AG09319 (cell line): ENCODE data around the gene PRKCG.

Source experiments
- DNase-seq: peaks from one replicate; pipeline ENCODE4 v3.0.0-alpha.2; 2010; ENCODE audit warnings: low read depth; ENCODE audit errors: extremely low read depth
- CTCF ChIP-seq: IDR thresholded peaks from 2 replicates; pipeline ENCODE4 v1.5.1; 2011; ENCODE audit warnings: low read depth, mild to moderate bottlenecking, inconsistent platforms, low read length, moderate library complexity

The PRKCG gene

DNA sequence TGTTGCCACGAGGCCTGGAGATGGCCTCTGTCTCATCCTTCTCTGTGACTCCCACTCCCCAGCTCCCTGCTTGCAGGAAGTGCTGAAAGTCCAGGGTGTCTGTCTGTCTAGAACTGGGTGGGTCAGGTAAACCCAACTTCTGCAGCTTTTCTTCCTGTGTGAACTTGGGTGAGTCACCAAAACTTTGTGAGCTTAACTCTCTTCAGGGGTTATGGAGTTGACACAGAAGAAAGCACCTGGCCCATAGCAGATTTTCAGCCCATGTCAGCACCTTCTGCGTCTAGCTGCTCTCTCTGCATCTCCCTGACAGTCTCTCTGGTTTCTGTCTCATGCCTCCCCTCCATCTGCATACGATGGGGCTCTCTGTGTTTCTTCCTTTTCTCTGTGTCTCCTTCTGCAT is 22.9 kb downstream of the PRKCG start:
- DNase-seq = no peak
- TF ChIP-seq CTCF = no peak

- TF ChIP-seq CTCF = no peak
- DNase-seq = no peak
These were observed 23.8 kb downstream of the PRKCG start for GRCh38 chr19:53905787-53906186.

DNA sequence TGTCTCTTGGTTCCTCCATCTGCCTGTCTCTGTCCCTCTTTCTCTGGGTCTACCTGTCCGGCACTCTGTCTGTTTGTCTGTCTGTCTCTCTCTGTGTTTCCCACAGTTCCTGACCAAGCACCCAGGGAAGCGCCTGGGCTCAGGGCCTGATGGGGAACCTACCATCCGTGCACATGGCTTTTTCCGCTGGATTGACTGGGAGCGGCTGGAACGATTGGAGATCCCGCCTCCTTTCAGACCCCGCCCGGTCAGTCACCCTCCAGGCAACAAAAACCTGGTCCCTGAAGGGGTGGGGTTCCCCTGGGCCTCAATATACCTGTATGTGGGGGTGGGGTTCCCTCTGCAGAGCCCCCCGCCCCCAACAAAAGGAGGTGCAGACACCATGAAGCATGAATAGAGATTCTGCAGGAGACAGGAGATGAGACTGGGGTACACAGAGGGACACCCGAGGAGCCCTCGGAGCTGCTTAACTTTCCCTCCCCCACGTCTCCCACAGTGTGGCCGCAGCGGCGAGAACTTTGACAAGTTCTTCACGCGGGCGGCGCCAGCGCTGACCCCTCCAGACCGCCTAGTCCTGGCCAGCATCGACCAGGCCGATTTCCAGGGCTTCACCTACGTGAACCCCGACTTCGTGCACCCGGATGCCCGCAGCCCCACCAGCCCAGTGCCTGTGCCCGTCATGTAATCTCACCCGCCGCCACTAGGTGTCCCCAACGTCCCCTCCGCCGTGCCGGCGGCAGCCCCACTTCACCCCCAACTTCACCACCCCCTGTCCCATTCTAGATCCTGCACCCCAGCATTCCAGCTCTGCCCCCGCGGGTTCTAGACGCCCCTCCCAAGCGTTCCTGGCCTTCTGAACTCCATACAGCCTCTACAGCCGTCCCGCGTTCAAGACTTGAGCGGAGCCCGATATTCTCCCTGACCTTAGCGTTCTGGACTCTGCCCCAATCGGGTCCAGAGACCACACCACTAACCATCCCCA is 24.5 kb downstream of the PRKCG start:
- TF ChIP-seq CTCF = peak; percentile 75
- no peak for DNase-seq

- no peak for TF ChIP-seq CTCF
- DNase-seq = no peak
These were observed 25.2 kb downstream of the PRKCG start for GRCh38 chr19:53907193-53907581.

DNA sequence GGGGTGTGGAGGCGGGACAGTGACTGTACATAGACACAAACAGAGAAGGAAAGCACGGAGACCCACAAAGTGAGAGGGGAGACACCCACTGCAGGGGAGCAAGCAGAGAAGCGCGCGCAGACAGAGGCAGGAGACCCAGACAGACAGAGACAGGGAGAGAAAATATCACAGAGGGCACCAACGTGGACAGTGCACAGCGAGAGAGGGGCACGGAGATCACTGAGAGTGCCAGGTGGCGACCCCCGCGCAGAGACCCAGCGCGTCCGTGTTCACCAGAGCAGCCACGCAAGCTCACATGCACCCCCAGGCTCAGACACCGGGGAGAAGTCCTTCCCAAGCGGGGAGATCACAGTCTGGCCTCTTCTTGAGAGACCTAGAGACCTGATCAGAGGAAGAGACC is 25.7 kb downstream of the PRKCG start:
- TF ChIP-seq CTCF = no peak
- DNase-seq = no peak

- no peak for TF ChIP-seq CTCF
- no peak for DNase-seq
These were observed 26.3 kb downstream of the PRKCG start for GRCh38 chr19:53908106-53908934.
